ENCODE data around the gene CDH3.
"Not testable (repeated sequence)": the region's sequence is repeated elsewhere in the genome, so short reads cannot be mapped to it uniquely, and the experiment has no call there.

The CDH3 gene

GRCh38 chr16:68704232-68704867 lies 59.2 kb downstream of the CDH3 start:
- peak; percentile 50 for DNase-seq (ENCODE audit: low spot score)

GRCh38 chr16:68707340-68708152 lies 62.4 kb downstream of the CDH3 start:
- no peak for DNase-seq (ENCODE audit: low spot score)

GRCh38 chr16:68710211-68710610 lies 65.1 kb downstream of the CDH3 start:
- DNase-seq (ENCODE audit: low spot score): no peak

GRCh38 chr16:68711421-68712139 lies 66.5 kb downstream of the CDH3 start:
- DNase-seq (ENCODE audit: low spot score): peak; percentile 2

- no peak for DNase-seq (ENCODE audit: low spot score)
Measured at GRCh38 chr16:68713361-68713760, 68.3 kb downstream of the CDH3 start.

- no peak for DNase-seq (ENCODE audit: low spot score)
Measured at GRCh38 chr16:68715471-68715870, 70.4 kb downstream of the CDH3 start.

GRCh38 chr16:68716516-68716915 lies 71.4 kb downstream of the CDH3 start:
- DNase-seq (ENCODE audit: low spot score): not testable (repeated sequence)

- DNase-seq (ENCODE audit: low spot score): no peak
Measured at GRCh38 chr16:68717684-68718083, 72.6 kb downstream of the CDH3 start.

- DNase-seq (ENCODE audit: low spot score): no peak
Measured at GRCh38 chr16:68718590-68718989, 73.5 kb downstream of the CDH3 start.

GRCh38 chr16:68719993-68720489 lies 74.9 kb downstream of the CDH3 start:
- peak; percentile 10 for DNase-seq (ENCODE audit: low spot score)

GRCh38 chr16:68722119-68723024 lies 77.3 kb downstream of the CDH3 start:
- DNase-seq (ENCODE audit: low spot score): no peak

- DNase-seq (ENCODE audit: low spot score): no peak
Measured at GRCh38 chr16:68724797-68725196, 79.7 kb downstream of the CDH3 start.

- no peak for DNase-seq (ENCODE audit: low spot score)
Measured at GRCh38 chr16:68728523-68728922, 83.4 kb downstream of the CDH3 start.

- no peak for DNase-seq (ENCODE audit: low spot score)
Measured at GRCh38 chr16:68731637-68732036, 86.5 kb downstream of the CDH3 start.

- no peak for DNase-seq (ENCODE audit: low spot score)
Measured at GRCh38 chr16:68732042-68732680, 87.1 kb downstream of the CDH3 start.

GRCh38 chr16:68732741-68733399 lies 87.8 kb downstream of the CDH3 start:
- no peak for DNase-seq (ENCODE audit: low spot score)

- no peak for DNase-seq (ENCODE audit: low spot score)
Measured at GRCh38 chr16:68733570-68733969, 88.5 kb downstream of the CDH3 start.

- no peak for DNase-seq (ENCODE audit: low spot score)
Measured at GRCh38 chr16:68734782-68735181, 89.7 kb downstream of the CDH3 start.

GRCh38 chr16:68736561-68736960 lies 91.5 kb downstream of the CDH3 start:
- DNase-seq (ENCODE audit: low spot score): no peak

- no peak for DNase-seq (ENCODE audit: low spot score)
Measured at GRCh38 chr16:68737046-68737729, 92.1 kb downstream of the CDH3 start, which contains the start of gene CDH1. CDH1 (plus strand) TSS chr16:68737292; CDS start chr16:68737416, 124 bp downstream.

Measured in CD4-positive, alpha-beta T cell treated with Interleukin-15 for 4 hours (primary cell).